Measurements from ENCODE around the gene OSBPL3.

GRCh38 chr7:24920451-24921361 lies 59.3 kb downstream of the OSBPL3 start:
- no peak for TF ChIP-seq CTCF (IDR thresholded peaks at IDR 0.05; ENCODE audit: low read depth, low read length)
- no peak for TF ChIP-seq POLR2A (IDR thresholded peaks at IDR 0.05; ENCODE audit: extremely low read depth, insufficient read length)
- TF ChIP-seq MAX (IDR thresholded peaks at IDR 0.05; ENCODE audit: low read depth, low read length), result no peak
